ENCODE results near the gene ZRANB1. TPM values are rescaled to one million over a fixed set of nuclear protein-coding genes. Genes with fewer than 3 reads are reported as not detected.

The ZRANB1 gene
- total RNA-seq, 1 experiment from 2014 or later, result 12.5 TPM

- Mint-ChIP-seq H3K27ac (ENCODE audit: unreplicated experiment) (no peak overlapping the region), H3K27me3 (ENCODE audit: unreplicated experiment) (no peaks in the 10 kb centered on the region), H3K4me3 (ENCODE audit: low read depth, unreplicated experiment) (no peak overlapping the region), H3K36me3 (ENCODE audit: insufficient read depth, unreplicated experiment) (peaks cover 34% of the 10 kb centered on the region), H3K4me1 (ENCODE audit: low read depth, unreplicated experiment) (peaks cover 13% of the 10 kb centered on the region), H3K9me3 (ENCODE audit: low read depth, unreplicated experiment) (no peaks in the 10 kb centered on the region)
- BruUV-seq (replicated peaks), result no TSS peak
- no peak for DNase-seq
- CTCF ChIA-PET, result no interaction called here
- intact Hi-C loops (cut with micrococcal nuclease; ENCODE audit: unreplicated experiment), result no loop called here
- no peak for TF ChIP-seq CTCF (IDR thresholded peaks at IDR 0.05; ENCODE audit: unreplicated experiment)
Observed at GRCh38 chr10:125025341-125025740, 83.4 kb downstream of the ZRANB1 start.

- Mint-ChIP-seq H3K27ac (ENCODE audit: unreplicated experiment) (no peak overlapping the region), H3K4me1 (ENCODE audit: low read depth, unreplicated experiment) (peaks cover 14% of the 10 kb centered on the region), H3K9me3 (ENCODE audit: low read depth, unreplicated experiment) (no peaks in the 10 kb centered on the region), H3K4me3 (ENCODE audit: low read depth, unreplicated experiment) (no peak overlapping the region), H3K36me3 (ENCODE audit: insufficient read depth, unreplicated experiment) (peaks cover 43% of the 10 kb centered on the region), H3K27me3 (ENCODE audit: unreplicated experiment) (no peaks in the 10 kb centered on the region)
- intact Hi-C loops (cut with micrococcal nuclease; ENCODE audit: unreplicated experiment), result no loop called here
- TF ChIP-seq CTCF (IDR thresholded peaks at IDR 0.05; ENCODE audit: unreplicated experiment), result no peak
- CTCF ChIA-PET, result no interaction called here
- BruUV-seq (replicated peaks), result no TSS peak
- DNase-seq, result no peak
Observed at GRCh38 chr10:125026036-125026931, 84.4 kb downstream of the ZRANB1 start.

GRCh38 chr10:125026974-125027735 lies 85.2 kb downstream of the ZRANB1 start:
- no peak overlapping the region for H3K27ac Mint-ChIP-seq (ENCODE audit: unreplicated experiment)
- BruUV-seq (replicated peaks), result no TSS peak
- CTCF ChIA-PET, result no interaction called here
- H3K4me3 Mint-ChIP-seq (ENCODE audit: low read depth, unreplicated experiment), result no peak overlapping the region
- H3K9me3 Mint-ChIP-seq (ENCODE audit: low read depth, unreplicated experiment), result no peaks in the 10 kb centered on the region
- no peak for DNase-seq
- H3K4me1 Mint-ChIP-seq (ENCODE audit: low read depth, unreplicated experiment), result peaks cover 14% of the 10 kb centered on the region
- intact Hi-C loops (cut with micrococcal nuclease; ENCODE audit: unreplicated experiment), result no loop called here
- peaks cover 45% of the 10 kb centered on the region for H3K36me3 Mint-ChIP-seq (ENCODE audit: insufficient read depth, unreplicated experiment)
- no peak for TF ChIP-seq CTCF (IDR thresholded peaks at IDR 0.05; ENCODE audit: unreplicated experiment)
- H3K27me3 Mint-ChIP-seq (ENCODE audit: unreplicated experiment), result no peaks in the 10 kb centered on the region

GRCh38 chr10:125027871-125028869 lies 86.2 kb downstream of the ZRANB1 start:
- CTCF ChIA-PET, result interaction anchor here (0.6 kb wide), 1 partner anchor 494 kb away, joined by 4 read pairs; no protein-coding TSS in a partner anchor
- H3K36me3 Mint-ChIP-seq (ENCODE audit: insufficient read depth, unreplicated experiment), result peaks cover 41% of the 10 kb centered on the region
- intact Hi-C loops (cut with micrococcal nuclease; ENCODE audit: unreplicated experiment), result no loop called here
- no TSS peak for BruUV-seq (replicated peaks)
- no peak overlapping the region for H3K4me3 Mint-ChIP-seq (ENCODE audit: low read depth, unreplicated experiment)
- no peak overlapping the region for H3K27ac Mint-ChIP-seq (ENCODE audit: unreplicated experiment)
- DNase-seq, result no peak
- H3K9me3 Mint-ChIP-seq (ENCODE audit: low read depth, unreplicated experiment), result no peaks in the 10 kb centered on the region
- H3K4me1 Mint-ChIP-seq (ENCODE audit: low read depth, unreplicated experiment), result peaks cover 14% of the 10 kb centered on the region
- no peak for TF ChIP-seq CTCF (IDR thresholded peaks at IDR 0.05; ENCODE audit: unreplicated experiment)
- H3K27me3 Mint-ChIP-seq (ENCODE audit: unreplicated experiment), result no peaks in the 10 kb centered on the region
